SK-N-SH (cell line): Measurements from ENCODE around the gene CAV1.

Experiments used
- CHD2 ChIP-seq: fragments of 150-350 bp; IDR thresholded peaks from 2 replicates; pipeline ENCODE4 v1.6.1; 2018; ENCODE audit warnings: low read length; ENCODE audit not compliant: partially characterized antibody
- FOSL2 ChIP-seq: IDR thresholded peaks from 2 replicates; pipeline ENCODE4 v1.4.0; 2012; ENCODE audit warnings: low read depth, mild to moderate bottlenecking, moderate library complexity, borderline replicate concordance
- POLR2AphosphoS5 ChIP-seq: IDR thresholded peaks from 2 replicates; pipeline ENCODE4 v1.6.1; 2012; ENCODE audit warnings: low read depth, low read length
- RAD21 ChIP-seq: IDR thresholded peaks from 2 replicates; pipeline ENCODE4 v1.6.1; 2012; ENCODE audit warnings: mild to moderate bottlenecking, low read length
- REST ChIP-seq: IDR thresholded peaks from 2 replicates; pipeline ENCODE4 v1.6.1; 2012; ENCODE audit warnings: mild to moderate bottlenecking, low read depth, low read length, moderate library complexity
- RFX5 ChIP-seq: IDR thresholded peaks from 2 replicates; pipeline ENCODE4 v1.6.1; 2012; ENCODE audit warnings: mild to moderate bottlenecking, improper control_type of control experiment, low read length
- TAF1 ChIP-seq: IDR thresholded peaks from 2 replicates; pipeline ENCODE4 v1.6.1; 2012; ENCODE audit warnings: low read depth, mild to moderate bottlenecking, low read length, moderate library complexity, borderline replicate concordance
- TCF12 ChIP-seq: IDR thresholded peaks from 2 replicates; pipeline ENCODE4 v1.4.0; 2012
- TF ChIP-seq, protein P1 (sequence below): fragments of 200-600 bp; sonication (generic); IDR thresholded peaks from 2 replicates; pipeline ENCODE4 v1.6.1; 2017; ENCODE audit warnings: antibody characterized with exemption, mild to moderate bottlenecking, moderate library complexity
- TF ChIP-seq, protein P2 (sequence below): IDR thresholded peaks from 2 replicates; pipeline ENCODE4 v1.4.0; 2012; ENCODE audit warnings: low read depth

DNA sequence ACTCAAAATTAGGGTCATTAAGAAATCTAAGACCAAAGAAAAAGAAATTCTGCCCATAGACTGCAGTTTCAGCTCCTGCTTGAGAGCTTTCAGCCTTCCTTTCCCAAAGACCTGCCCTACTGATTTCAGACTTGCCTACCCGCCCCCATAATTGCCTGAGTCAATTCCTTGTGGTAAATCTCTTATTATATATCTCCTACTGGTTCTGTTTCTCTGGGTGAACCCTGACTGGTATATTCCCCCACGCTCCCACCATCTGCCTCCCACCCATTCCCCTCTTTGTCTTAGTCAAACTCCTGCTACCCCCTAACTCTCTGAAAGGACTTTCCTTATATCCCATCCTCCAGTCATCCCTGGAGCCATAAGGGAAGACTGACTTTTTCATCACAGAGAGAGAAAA, 82.5 kb downstream of the CAV1 start:
- TF ChIP-seq REST (no peak), FOSL2 (no peak), RAD21 (no peak), POLR2AphosphoS5 (no peak), RFX5 (no peak), CHD2 (no peak), TAF1 (no peak), TCF12 (no peak)
- TF ChIP-seq, protein P1, sequence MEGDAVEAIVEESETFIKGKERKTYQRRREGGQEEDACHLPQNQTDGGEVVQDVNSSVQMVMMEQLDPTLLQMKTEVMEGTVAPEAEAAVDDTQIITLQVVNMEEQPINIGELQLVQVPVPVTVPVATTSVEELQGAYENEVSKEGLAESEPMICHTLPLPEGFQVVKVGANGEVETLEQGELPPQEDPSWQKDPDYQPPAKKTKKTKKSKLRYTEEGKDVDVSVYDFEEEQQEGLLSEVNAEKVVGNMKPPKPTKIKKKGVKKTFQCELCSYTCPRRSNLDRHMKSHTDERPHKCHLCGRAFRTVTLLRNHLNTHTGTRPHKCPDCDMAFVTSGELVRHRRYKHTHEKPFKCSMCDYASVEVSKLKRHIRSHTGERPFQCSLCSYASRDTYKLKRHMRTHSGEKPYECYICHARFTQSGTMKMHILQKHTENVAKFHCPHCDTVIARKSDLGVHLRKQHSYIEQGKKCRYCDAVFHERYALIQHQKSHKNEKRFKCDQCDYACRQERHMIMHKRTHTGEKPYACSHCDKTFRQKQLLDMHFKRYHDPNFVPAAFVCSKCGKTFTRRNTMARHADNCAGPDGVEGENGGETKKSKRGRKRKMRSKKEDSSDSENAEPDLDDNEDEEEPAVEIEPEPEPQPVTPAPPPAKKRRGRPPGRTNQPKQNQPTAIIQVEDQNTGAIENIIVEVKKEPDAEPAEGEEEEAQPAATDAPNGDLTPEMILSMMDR, result no peak
- TF ChIP-seq, protein P2, sequence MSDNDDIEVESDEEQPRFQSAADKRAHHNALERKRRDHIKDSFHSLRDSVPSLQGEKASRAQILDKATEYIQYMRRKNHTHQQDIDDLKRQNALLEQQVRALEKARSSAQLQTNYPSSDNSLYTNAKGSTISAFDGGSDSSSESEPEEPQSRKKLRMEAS, result no peak
